Neural cell (in vitro differentiated cells): ENCODE measurements around the gene ACYP1. TPM values are rescaled to one million over a fixed set of nuclear protein-coding genes. Genes with fewer than 3 reads are reported as not detected.

Experiments
- H2AFZ ChIP-seq: fragments of 200-600, 300-800 bp; sonication (generic), shearing (Covaris generic); 2 replicates; pipeline ENCODE4 v1.6.0; 2014; ENCODE audit warnings: low read depth, mild to moderate bottlenecking, antibody characterized with exemption, low read length, moderate library complexity
- H3F3A ChIP-seq: fragments of 200-600 bp; shearing (Covaris generic); 2 replicates; pipeline ENCODE4 v1.6.1; 2016; ENCODE audit warnings: mild to moderate bottlenecking, moderate library complexity, mixed read lengths, antibody characterized with exemption, low read length; ENCODE audit not compliant: insufficient read depth, poor library complexity, severe bottlenecking
- H3K27ac ChIP-seq: fragments of 200-600, 300-800 bp; sonication (generic), shearing (Covaris generic); 2 replicates; pipeline ENCODE4 v1.5.1; 2014; ENCODE audit warnings: mild to moderate bottlenecking, low read length, moderate library complexity
- H3K27me3 ChIP-seq: fragments of 300-800, 200-600 bp; sonication (generic), shearing (Covaris generic); 2 replicates; pipeline ENCODE4 v1.6.0; 2014; ENCODE audit warnings: mild to moderate bottlenecking, low read depth, low read length, moderate library complexity; ENCODE audit not compliant: insufficient read depth
- H3K36me3 ChIP-seq: fragments of 300-800, 200-600 bp; sonication (generic), shearing (Covaris generic); 2 replicates; pipeline ENCODE4 v1.5.1; 2014; ENCODE audit warnings: mild to moderate bottlenecking, antibody characterized with exemption, low read length, moderate library complexity; ENCODE audit not compliant: insufficient read depth
- H3K4me2 ChIP-seq: fragments of 300-800, 200-600 bp; sonication (generic), shearing (Covaris generic); 2 replicates; pipeline ENCODE4 v1.6.0; 2014; ENCODE audit warnings: mild to moderate bottlenecking, low read length
- H3K4me3 ChIP-seq: fragments of 300-800, 200-600 bp; sonication (generic), shearing (Covaris generic); 2 replicates; pipeline ENCODE4 v1.5.1; 2014; ENCODE audit warnings: mild to moderate bottlenecking, low read length, moderate library complexity
- H3K79me2 ChIP-seq: fragments of 200-600 bp; shearing (Covaris generic); replicated peaks from 2 replicates; pipeline ENCODE4 v1.6.0; 2014; ENCODE audit warnings: mild to moderate bottlenecking, low read length, moderate library complexity; ENCODE audit not compliant: insufficient read depth
- H3K9ac ChIP-seq: fragments of 300-800, 200-600 bp; sonication (generic), shearing (Covaris generic); 2 replicates; pipeline ENCODE4 v1.6.1; 2016; ENCODE audit warnings: mild to moderate bottlenecking, low read length, mixed read lengths
- H3K9me2 ChIP-seq: fragments of 200-600 bp; shearing (Covaris generic); 2 replicates; pipeline ENCODE4 v1.6.1; 2016; ENCODE audit warnings: mild to moderate bottlenecking, low read length, mixed read lengths; ENCODE audit not compliant: insufficient read depth
- H3K9me3 ChIP-seq: fragments of 200-600, 300-800 bp; sonication (generic), shearing (Covaris generic); 2 replicates; pipeline ENCODE4 v1.6.1; 2016; ENCODE audit warnings: mild to moderate bottlenecking, mixed run types, low read length, moderate library complexity, mixed read lengths
- H4K20me1 ChIP-seq: fragments of 200-600 bp; shearing (Covaris generic); 2 replicates; pipeline ENCODE4 v1.6.1; 2016; ENCODE audit warnings: mild to moderate bottlenecking, mixed run types; ENCODE audit not compliant: insufficient read depth
- EP300 ChIP-seq: fragments of 450-650 bp; conservative IDR thresholded peaks from 2 replicates; pipeline ENCODE4 v1.6.1; 2014; ENCODE audit warnings: antibody characterized with exemption, mild to moderate bottlenecking, moderate library complexity; ENCODE audit not compliant: poor library complexity, severe bottlenecking
- EZH2 ChIP-seq: fragments of 200-600, 300-800 bp; shearing (Covaris generic), sonication (generic); IDR thresholded peaks from 2 replicates; pipeline ENCODE4 v1.6.1; 2014; ENCODE audit warnings: antibody characterized with exemption, low read length, borderline replicate concordance, mild to moderate bottlenecking; ENCODE audit not compliant: insufficient read depth, poor library complexity, severe bottlenecking
- MXI1 ChIP-seq: fragments of 450-650 bp; conservative IDR thresholded peaks from 2 replicates; pipeline ENCODE4 v1.6.1; 2014; ENCODE audit warnings: antibody characterized with exemption, mild to moderate bottlenecking; ENCODE audit not compliant: poor library complexity, severe bottlenecking
- POLR2AphosphoS5 ChIP-seq: IDR thresholded peaks from 2 replicates; pipeline ENCODE4 v1.6.1; 2012
- RAD21 ChIP-seq: fragments of 450-650 bp; conservative IDR thresholded peaks from 2 replicates; pipeline ENCODE4 v1.6.1; 2014; ENCODE audit warnings: antibody characterized with exemption, mild to moderate bottlenecking, moderate library complexity
- REST ChIP-seq: IDR thresholded peaks from 2 replicates; pipeline ENCODE4 v1.6.1; 2012; ENCODE audit warnings: borderline replicate concordance
- SMC3 ChIP-seq: fragments of 450-650 bp; conservative IDR thresholded peaks from 2 replicates; pipeline ENCODE4 v1.6.1; 2014; ENCODE audit warnings: antibody characterized with exemption, mild to moderate bottlenecking, moderate library complexity; ENCODE audit not compliant: poor library complexity
- TAF1 ChIP-seq: IDR thresholded peaks from 2 replicates; pipeline ENCODE4 v1.6.1; 2012; ENCODE audit warnings: low read depth
- polyA plus RNA-seq: library from polyadenylated mRNA; depleted of rRNA; stranded (reverse); fragments of >200 nt; gene quantifications from 2 replicates; pipeline ENCODE4 v1.2.3, GENCODE V29; 2014
- TF ChIP-seq, protein P1 (sequence below): fragments of 450-650 bp; IDR thresholded peaks from 2 replicates; pipeline ENCODE4 v1.5.1; 2014; ENCODE audit warnings: antibody characterized with exemption, mild to moderate bottlenecking, moderate library complexity; ENCODE audit not compliant: poor library complexity, severe bottlenecking

Gene ACYP1
- polyA plus RNA-seq, 1 donor from 2014 or later = 143 TPM

DNA sequence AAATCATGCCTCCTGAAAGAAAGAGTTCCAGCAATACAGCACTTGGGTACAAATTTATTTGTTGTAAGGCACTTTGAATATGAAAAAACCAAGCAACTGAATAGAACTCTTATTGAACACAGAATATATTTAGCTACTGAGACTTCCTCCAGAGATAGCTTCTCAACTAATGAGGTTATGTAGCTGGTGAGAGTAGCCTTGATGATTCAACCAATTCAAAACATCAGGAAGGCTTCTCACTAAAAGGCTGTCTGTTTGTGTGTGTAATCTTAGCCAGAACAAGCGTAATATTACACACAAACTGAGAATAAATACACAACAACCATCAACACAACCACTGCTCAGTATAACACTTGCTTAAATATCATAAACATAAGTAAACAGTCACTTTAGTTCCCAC lies 40.7 kb downstream of the ACYP1 start:
- H3K9me3 ChIP-seq = no peaks in the 10 kb centered on the region
- H3K9me2 ChIP-seq = no peaks in the 10 kb centered on the region
- TF ChIP-seq EP300 (no peak), TAF1 (no peak), EZH2 (no peak), MXI1 (no peak), POLR2AphosphoS5 (no peak), SMC3 (no peak), RAD21 (no peak), REST (no peak)
- TF ChIP-seq, protein P1, sequence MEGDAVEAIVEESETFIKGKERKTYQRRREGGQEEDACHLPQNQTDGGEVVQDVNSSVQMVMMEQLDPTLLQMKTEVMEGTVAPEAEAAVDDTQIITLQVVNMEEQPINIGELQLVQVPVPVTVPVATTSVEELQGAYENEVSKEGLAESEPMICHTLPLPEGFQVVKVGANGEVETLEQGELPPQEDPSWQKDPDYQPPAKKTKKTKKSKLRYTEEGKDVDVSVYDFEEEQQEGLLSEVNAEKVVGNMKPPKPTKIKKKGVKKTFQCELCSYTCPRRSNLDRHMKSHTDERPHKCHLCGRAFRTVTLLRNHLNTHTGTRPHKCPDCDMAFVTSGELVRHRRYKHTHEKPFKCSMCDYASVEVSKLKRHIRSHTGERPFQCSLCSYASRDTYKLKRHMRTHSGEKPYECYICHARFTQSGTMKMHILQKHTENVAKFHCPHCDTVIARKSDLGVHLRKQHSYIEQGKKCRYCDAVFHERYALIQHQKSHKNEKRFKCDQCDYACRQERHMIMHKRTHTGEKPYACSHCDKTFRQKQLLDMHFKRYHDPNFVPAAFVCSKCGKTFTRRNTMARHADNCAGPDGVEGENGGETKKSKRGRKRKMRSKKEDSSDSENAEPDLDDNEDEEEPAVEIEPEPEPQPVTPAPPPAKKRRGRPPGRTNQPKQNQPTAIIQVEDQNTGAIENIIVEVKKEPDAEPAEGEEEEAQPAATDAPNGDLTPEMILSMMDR = no peak
- no peak overlapping the region for H3K4me2 ChIP-seq
- no peaks in the 10 kb centered on the region for H3K27me3 ChIP-seq
- no peaks in the 10 kb centered on the region for H4K20me1 ChIP-seq
- H2AFZ ChIP-seq = no peak overlapping the region
- H3K36me3 ChIP-seq = peaks cover 5% of the 10 kb centered on the region
- H3K9ac ChIP-seq = no peak overlapping the region
- H3F3A ChIP-seq = no peaks in the 10 kb centered on the region
- no peaks in the 10 kb centered on the region for H3K79me2 ChIP-seq
- H3K4me3 ChIP-seq = no peak overlapping the region
- H3K27ac ChIP-seq = no peak overlapping the region

DNA sequence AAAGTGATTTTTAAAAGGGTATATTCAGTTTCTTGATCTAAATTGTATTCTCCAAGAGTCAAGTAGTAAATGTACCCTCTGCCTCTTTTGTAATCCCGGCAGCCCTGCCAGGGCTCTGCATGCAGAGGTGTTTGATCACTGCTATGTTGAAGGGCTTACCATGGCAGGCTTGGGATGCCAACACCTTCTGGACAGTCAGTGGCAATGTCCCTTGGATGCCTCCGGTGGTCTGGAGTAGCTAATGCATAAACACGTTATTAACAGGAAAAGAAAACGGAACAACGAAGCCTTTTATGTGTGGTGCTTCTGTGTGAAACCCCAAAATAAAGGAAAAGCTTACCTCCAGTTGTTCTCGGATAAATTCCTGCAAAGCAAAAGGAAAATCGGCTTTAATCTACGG lies 41.2 kb downstream of the ACYP1 start:
- Histone ChIP-seq H3K9me2 (no peaks in the 10 kb centered on the region), H3K79me2 (no peaks in the 10 kb centered on the region), H3K27ac (no peak overlapping the region), H3K4me3 (no peak overlapping the region), H3F3A (no peaks in the 10 kb centered on the region), H3K4me2 (no peak overlapping the region), H3K36me3 (peaks cover 5% of the 10 kb centered on the region), H3K9ac (no peak overlapping the region), H3K9me3 (no peaks in the 10 kb centered on the region), H2AFZ (no peak overlapping the region), H4K20me1 (no peaks in the 10 kb centered on the region), H3K27me3 (no peaks in the 10 kb centered on the region)
- TF ChIP-seq, protein P1 = peak; percentile 40
- TF ChIP-seq RAD21 (no peak), EZH2 (no peak)
